OCI-M2 (cell line): Measurements from ENCODE around the gene WNT9A.

Experiments
- DNase-seq: peaks from one replicate; lab custom pipeline; 2025; ENCODE audit not compliant: unreplicated experiment; lab: John Stamatoyannopoulos, UW

The WNT9A gene

GRCh38 chr1:227924833-227925574 lies 22.7 kb downstream of the WNT9A start:
- DNase-seq, result no peak

GRCh38 chr1:227924168-227924832 lies 23.4 kb downstream of the WNT9A start:
- DNase-seq, result no peak

GRCh38 chr1:227923353-227924167 lies 24.2 kb downstream of the WNT9A start:
- no peak for DNase-seq

GRCh38 chr1:227922501-227923352 lies 25.0 kb downstream of the WNT9A start:
- DNase-seq, result no peak

GRCh38 chr1:227921461-227922185 lies 26.1 kb downstream of the WNT9A start:
- DNase-seq, result no peak

GRCh38 chr1:227920896-227921295 lies 26.8 kb downstream of the WNT9A start:
- DNase-seq, result no peak

GRCh38 chr1:227920426-227920825 lies 27.3 kb downstream of the WNT9A start:
- DNase-seq, result no peak

- DNase-seq, result no peak
These were observed 27.8 kb downstream of the WNT9A start for GRCh38 chr1:227919906-227920305.

GRCh38 chr1:227918736-227919135 lies 29.0 kb downstream of the WNT9A start:
- no peak for DNase-seq

- DNase-seq, result no peak
These were observed 29.5 kb downstream of the WNT9A start for GRCh38 chr1:227918083-227918700.

GRCh38 chr1:227917081-227917950 lies 30.4 kb downstream of the WNT9A start:
- no peak for DNase-seq

GRCh38 chr1:227916655-227917054 lies 31.1 kb downstream of the WNT9A start:
- DNase-seq, result no peak

- no peak for DNase-seq
These were observed 31.9 kb downstream of the WNT9A start for GRCh38 chr1:227915564-227916553.

GRCh38 chr1:227914801-227915563 lies 32.8 kb downstream of the WNT9A start:
- no peak for DNase-seq

- no peak for DNase-seq
These were observed 33.7 kb downstream of the WNT9A start for GRCh38 chr1:227913764-227914721.

- DNase-seq, result no peak
These were observed 34.4 kb downstream of the WNT9A start for GRCh38 chr1:227913396-227913763.
